Loucy (cell line): ENCODE measurements around the gene EVA1B.

Experiments used
- EZH2phosphoT487 ChIP-seq: fragments of 200-600 bp; IDR thresholded peaks from 2 replicates; pipeline ENCODE4 v1.6.1; 2018; ENCODE audit warnings: antibody characterized with exemption, mild to moderate bottlenecking, moderate library complexity, borderline replicate concordance
- TF ChIP-seq, protein P1 (sequence below): fragments of 200-600 bp; sonication (generic); conservative IDR thresholded peaks from 2 replicates; pipeline ENCODE4 v1.5.1; 2014; ENCODE audit warnings: mild to moderate bottlenecking, antibody characterized with exemption, low read length

DNA sequence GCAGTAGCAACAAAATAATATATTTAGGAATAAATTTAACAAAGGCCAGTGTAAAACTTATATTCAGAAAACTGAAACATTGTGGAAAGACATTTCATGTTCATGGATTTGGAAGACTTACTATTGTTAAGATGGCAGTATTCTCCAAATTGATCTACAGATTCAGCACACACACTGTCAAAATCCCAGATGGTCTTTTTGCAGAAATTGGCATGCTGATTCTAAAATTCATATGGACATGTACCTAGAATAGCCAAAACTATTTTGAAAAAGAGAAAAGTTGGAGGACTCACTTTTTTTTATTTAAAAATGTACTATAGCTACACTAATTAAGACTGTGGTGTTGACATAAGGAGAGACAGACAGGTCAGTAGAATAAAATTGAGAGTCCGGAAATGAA lies 49.2 kb downstream of the EVA1B start:
- TF ChIP-seq, protein P1, sequence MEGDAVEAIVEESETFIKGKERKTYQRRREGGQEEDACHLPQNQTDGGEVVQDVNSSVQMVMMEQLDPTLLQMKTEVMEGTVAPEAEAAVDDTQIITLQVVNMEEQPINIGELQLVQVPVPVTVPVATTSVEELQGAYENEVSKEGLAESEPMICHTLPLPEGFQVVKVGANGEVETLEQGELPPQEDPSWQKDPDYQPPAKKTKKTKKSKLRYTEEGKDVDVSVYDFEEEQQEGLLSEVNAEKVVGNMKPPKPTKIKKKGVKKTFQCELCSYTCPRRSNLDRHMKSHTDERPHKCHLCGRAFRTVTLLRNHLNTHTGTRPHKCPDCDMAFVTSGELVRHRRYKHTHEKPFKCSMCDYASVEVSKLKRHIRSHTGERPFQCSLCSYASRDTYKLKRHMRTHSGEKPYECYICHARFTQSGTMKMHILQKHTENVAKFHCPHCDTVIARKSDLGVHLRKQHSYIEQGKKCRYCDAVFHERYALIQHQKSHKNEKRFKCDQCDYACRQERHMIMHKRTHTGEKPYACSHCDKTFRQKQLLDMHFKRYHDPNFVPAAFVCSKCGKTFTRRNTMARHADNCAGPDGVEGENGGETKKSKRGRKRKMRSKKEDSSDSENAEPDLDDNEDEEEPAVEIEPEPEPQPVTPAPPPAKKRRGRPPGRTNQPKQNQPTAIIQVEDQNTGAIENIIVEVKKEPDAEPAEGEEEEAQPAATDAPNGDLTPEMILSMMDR: no peak
- TF ChIP-seq EZH2phosphoT487: no peak
